Measurements from ENCODE around the gene TMEM132D.

DNA sequence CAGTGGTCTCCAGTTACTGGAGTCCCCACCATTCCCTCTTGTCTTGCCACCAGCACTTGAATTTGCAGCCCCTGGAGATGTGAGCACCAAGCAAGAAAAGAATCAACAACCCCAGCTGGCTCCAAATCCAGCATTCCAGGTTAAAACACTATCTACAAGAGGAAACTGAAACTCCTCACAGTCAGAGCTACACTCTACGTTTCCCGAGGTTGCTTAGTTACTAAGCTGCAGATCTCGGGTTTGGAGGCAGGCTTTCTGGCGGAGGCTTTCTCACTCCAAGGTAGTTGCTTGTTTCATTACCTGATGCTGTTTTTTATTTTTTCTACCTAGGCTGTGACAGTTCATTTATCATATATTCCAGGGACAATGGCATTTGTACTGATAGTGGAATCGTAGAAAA, 802.4 kb downstream of the TMEM132D start:
- TF ChIP-seq, protein P1, sequence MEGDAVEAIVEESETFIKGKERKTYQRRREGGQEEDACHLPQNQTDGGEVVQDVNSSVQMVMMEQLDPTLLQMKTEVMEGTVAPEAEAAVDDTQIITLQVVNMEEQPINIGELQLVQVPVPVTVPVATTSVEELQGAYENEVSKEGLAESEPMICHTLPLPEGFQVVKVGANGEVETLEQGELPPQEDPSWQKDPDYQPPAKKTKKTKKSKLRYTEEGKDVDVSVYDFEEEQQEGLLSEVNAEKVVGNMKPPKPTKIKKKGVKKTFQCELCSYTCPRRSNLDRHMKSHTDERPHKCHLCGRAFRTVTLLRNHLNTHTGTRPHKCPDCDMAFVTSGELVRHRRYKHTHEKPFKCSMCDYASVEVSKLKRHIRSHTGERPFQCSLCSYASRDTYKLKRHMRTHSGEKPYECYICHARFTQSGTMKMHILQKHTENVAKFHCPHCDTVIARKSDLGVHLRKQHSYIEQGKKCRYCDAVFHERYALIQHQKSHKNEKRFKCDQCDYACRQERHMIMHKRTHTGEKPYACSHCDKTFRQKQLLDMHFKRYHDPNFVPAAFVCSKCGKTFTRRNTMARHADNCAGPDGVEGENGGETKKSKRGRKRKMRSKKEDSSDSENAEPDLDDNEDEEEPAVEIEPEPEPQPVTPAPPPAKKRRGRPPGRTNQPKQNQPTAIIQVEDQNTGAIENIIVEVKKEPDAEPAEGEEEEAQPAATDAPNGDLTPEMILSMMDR (IDR thresholded peaks at IDR 0.05): no peak
- TF ChIP-seq POLR2AphosphoS5 (IDR thresholded peaks at IDR 0.05) (no peak), EP300 (IDR thresholded peaks at IDR 0.05) (no peak)

Measured in gastroesophageal sphincter (tissue), 3 donors.